Midbrain (tissue), 1 donor: ENCODE measurements around the gene COL9A3.
"Not testable (repeated sequence)": the region's sequence is repeated elsewhere in the genome, so short reads cannot be mapped to it uniquely, and the experiment has no call there.

Source experiments
- DNase-seq: peaks from one replicate; lab custom pipeline; 2025; lab: John Stamatoyannopoulos, UW

COL9A3 gene

GRCh38 chr20:62835931-62836861, 19.3 kb downstream of the COL9A3 start:
- no peak for DNase-seq

GRCh38 chr20:62836967-62837490, 20.2 kb downstream of the COL9A3 start:
- DNase-seq: no peak

GRCh38 chr20:62837790-62838127, 20.9 kb downstream of the COL9A3 start:
- no peak for DNase-seq

- no peak for DNase-seq
These were observed 21.5 kb downstream of the COL9A3 start for GRCh38 chr20:62838128-62838891.

GRCh38 chr20:62839261-62839660, 22.4 kb downstream of the COL9A3 start:
- no peak for DNase-seq

GRCh38 chr20:62839816-62840215, 23.0 kb downstream of the COL9A3 start:
- DNase-seq: no peak

- no peak for DNase-seq
These were observed 23.7 kb downstream of the COL9A3 start for GRCh38 chr20:62840244-62841197.

- DNase-seq: no peak
These were observed 24.9 kb downstream of the COL9A3 start for GRCh38 chr20:62841705-62842212.

GRCh38 chr20:62843656-62844055, 26.8 kb downstream of the COL9A3 start:
- DNase-seq: no peak

- no peak for DNase-seq
These were observed 27.3 kb downstream of the COL9A3 start for GRCh38 chr20:62844182-62844581.

GRCh38 chr20:62845416-62846160, 28.7 kb downstream of the COL9A3 start:
- DNase-seq: no peak

GRCh38 chr20:62846166-62846890, 29.5 kb downstream of the COL9A3 start:
- DNase-seq: no peak

- not testable (repeated sequence) for DNase-seq
These were observed 32.1 kb downstream of the COL9A3 start for GRCh38 chr20:62848917-62849316.

- no peak for DNase-seq
These were observed 32.6 kb downstream of the COL9A3 start for GRCh38 chr20:62849431-62849830.

GRCh38 chr20:62850333-62850974, 33.6 kb downstream of the COL9A3 start:
- peak; percentile 76 for DNase-seq

- DNase-seq: no peak
These were observed 35.3 kb downstream of the COL9A3 start for GRCh38 chr20:62852196-62852595.

- no peak for DNase-seq
These were observed 36.0 kb downstream of the COL9A3 start for GRCh38 chr20:62852841-62853240.

- not testable (repeated sequence) for DNase-seq
These were observed 36.5 kb downstream of the COL9A3 start for GRCh38 chr20:62853304-62853703.

GRCh38 chr20:62854121-62854520, 37.3 kb downstream of the COL9A3 start:
- no peak for DNase-seq

- DNase-seq: no peak
These were observed 38.3 kb downstream of the COL9A3 start for GRCh38 chr20:62855120-62855519.
